HG02610 (cell line): ENCODE results near the gene LRBA.
"Not testable (repeated sequence)": the region's sequence is repeated elsewhere in the genome, so short reads cannot be mapped to it uniquely, and the experiment has no call there.

Experiments used
- ATAC-seq: cut with Tn5 transposase; IDR thresholded peaks from one replicate; pipeline ENCODE4 v1.9.1; 2021; ENCODE audit warnings: mild to moderate bottlenecking, moderate library complexity; ENCODE audit not compliant: unreplicated experiment

LRBA gene

DNA sequence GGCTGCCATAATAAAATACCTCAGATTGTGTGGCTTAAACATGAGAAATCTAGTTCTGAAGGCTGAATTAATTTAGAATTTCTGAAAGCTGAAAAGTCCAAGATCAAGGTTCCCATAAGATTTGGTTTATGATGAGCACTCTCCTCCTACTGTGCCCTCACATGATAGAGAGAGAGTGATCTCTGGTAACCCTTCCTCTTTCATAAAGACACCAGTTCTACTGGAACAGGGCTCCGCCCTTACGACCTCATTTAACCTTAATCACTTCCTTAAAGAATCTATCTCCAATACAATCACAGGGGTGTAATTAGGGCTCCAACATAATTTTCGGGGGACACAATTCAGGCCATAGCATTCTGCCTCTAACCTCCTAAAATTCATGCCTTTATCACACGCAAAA is 627.1 kb downstream of the LRBA start:
- no peak for ATAC-seq

DNA sequence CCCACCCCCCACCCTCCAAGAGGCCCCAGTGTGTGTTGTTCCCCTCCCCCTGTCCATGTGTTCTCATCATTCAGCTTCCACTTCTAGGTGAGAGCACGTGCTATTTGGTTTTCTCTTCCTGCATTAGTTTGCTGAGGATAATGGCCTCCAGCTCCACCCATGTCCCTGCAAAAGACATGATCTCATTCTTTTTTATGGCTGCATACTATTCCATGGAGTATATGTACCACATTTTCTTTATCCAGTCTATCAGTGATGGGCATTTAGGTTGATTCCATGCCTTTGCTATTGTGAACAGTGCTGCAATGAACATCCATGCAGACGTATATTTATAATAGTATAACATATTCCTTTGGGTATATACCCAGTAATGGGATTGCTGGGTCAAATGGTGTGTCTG is 628.7 kb downstream of the LRBA start:
- ATAC-seq, result not testable (repeated sequence)

DNA sequence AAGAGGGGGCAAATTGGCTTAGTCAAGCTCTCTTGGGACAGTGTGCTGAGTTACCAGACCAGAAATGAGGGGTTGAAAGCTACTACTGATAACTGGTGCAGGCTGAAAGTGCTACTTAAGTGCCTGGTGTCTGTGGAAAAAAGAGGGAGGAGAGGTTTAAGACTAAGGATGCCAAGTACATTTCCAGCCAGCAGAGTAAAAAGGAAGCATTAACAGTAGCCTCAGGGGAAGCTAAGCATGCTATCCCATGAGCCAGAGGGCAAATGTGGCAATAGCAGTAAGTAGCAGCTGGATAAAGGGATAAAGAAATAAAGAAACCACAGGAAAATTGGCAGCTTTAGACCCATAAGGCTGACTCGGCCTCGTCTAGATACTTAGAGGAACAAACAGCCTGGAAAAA is 629.5 kb downstream of the LRBA start:
- no peak for ATAC-seq

DNA sequence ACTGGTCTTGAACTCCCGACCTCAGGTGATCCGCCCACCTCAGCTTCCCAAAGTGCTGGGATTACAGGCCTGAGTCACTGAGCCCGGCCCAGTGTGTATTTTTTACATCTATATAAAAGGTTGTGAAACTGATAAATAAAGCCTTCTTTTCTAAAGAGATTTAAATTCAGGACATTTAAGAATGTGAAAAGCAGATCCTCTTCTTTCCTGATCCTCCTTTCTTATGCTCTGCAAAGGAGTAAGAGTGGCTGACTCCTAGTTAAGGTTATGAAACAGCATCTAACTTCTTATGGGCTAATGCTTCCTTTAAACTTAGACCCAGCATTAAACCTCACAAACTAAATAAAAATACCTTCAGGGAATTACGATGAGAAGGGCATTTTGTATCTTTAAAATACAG is 630.8 kb downstream of the LRBA start:
- ATAC-seq, result no peak

DNA sequence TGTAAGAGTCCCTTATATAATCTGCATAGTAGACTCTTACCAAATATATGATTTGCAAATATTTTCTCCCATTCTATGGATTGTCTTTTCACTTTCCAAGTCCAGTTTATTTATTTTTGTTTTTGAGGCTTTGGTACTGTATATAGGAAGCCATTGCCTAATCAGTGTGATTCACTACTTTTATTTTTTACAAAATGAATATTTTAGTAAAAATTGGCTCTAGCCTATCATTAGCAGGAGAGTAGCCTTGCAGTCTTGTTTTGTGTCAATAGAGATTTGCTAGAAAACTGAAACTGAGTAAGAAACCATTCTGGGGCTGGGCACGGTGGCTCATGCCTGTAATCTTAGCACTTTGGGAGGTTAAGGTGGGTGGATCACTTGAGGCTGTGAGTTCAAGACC is 633.1 kb downstream of the LRBA start:
- ATAC-seq, result no peak

DNA sequence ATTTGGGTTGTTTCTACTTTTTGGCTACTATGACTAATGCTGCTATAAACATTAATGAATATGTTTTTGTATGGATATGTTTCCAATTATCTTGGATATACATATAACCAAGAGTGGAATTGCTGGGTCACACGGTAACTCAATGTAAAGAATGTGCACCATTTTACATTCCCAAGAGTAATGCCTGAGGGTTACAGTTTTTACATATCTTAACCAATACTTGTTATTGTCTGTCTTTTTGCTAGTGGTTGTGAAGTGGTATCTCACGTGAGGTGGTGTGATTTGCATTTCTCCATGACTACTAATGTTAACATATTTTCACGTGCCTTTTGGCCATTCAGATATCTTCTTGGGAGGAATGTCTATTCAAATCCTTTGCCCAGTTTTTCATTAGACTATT is 633.5 kb downstream of the LRBA start:
- no peak for ATAC-seq

DNA sequence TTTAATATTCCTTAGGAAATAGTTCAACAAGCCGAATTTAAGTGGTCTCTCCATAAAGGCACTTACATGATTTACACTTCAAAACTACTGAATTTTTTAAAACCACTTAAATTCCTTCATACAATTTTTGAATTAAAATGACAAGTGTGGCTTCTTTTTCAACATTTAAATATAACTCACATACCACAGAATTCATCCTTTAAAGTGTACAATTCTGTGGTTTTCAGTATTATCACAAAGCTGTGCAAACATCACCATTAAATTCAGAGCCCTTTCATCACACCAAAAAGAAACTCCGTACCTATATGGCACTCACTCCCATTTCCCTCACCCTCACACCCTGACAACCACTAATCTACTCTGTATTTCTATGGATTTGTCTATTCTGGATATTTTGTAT is 634.0 kb downstream of the LRBA start:
- no peak for ATAC-seq

DNA sequence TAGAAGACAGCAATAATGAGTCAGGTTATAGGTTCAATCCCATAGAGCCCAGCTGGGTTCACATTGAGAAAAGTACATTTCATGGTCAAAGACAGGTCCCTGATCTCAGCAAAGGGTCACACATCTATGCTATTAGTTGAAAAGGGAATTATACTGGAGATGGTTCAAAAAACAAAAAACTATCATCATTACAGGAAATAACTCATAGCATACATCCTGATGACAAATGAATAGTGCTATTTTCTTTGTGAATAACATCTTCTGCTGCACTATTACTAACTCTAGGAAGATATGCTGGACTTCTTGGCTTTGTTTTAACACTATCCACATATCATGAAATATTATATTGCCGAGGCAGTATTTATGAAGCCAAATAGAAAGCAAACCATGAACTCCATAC is 635.6 kb downstream of the LRBA start:
- ATAC-seq, result no peak

DNA sequence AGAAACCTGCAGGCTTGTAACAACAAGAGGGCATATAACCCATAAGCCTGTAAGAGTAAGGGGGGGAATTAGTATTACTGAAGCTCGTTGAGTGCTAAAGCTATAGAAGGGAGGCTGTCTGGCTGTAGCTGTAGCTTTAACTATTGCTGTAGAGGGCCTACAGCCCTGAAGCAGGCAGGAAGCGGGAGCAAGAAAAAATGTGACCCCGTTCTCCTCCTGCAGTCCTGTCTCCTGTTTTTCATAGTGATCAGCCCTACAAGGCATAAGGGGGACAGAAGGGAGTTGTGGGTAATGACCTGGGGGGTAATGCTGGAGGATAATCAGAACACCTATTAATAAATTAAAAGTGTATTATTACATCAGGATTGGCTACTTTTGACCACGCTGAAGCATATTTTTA is 640.1 kb downstream of the LRBA start:
- ATAC-seq, result no peak

DNA sequence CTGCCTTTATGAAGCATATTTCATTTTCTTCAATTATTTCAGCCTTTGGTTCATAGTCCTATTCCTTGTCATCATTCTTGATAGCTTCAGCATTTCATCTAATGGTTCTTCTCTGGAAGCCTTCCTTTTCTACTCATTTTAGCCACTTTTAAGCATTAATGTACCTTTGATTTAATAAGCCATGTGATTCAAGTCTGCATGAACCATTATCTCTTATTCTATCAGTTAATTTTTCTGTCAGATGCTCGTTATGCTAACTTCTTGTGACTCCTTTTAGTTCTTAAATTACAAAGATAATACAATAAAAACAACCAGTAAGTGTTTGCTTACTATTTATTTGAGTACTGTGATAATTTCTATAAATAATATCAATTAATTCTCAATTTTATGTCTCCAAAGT is 643.2 kb downstream of the LRBA start:
- ATAC-seq, result no peak

DNA sequence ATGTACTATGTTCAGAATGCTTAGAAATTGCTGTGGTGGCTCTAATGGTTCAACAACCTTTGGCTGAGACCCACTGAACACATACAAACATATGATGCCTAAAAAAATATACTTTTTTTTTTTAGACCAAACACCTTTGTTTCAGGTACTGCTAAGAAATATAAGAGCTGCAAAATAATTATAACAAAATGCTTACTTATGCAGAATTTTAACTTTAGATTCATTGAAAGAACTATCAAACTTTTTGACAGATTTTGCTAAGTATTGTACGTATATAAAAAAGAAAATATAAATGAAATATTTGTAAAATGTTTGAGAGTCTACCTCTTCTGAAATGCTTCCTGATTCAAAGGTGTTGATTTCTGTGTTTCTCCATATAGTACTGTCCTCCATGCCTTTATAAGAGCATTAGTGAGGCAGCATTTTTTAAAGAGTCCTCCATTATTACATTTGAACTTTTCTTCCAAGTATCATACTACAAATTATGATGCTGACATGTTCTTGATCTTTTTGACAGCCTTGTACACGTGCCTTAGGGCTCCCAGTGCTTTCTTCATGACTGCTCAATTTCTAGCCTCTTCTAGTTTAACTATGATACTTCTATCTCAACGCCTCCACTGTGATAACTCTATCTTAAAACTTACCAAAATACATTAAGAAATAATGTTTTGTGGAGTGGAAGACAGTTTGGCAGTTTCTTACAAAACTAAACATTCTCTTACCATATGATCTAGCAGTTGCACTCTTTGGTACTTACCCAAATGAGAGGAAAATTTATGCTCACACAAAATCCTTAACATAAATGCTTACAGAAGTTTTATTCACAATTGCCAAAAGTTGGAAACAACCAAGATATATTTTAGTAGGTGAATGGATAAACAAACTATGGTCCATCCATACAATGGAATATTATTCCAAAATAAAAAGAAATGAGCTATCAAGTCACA is 645.4 kb downstream of the LRBA start:
- no peak for ATAC-seq

DNA sequence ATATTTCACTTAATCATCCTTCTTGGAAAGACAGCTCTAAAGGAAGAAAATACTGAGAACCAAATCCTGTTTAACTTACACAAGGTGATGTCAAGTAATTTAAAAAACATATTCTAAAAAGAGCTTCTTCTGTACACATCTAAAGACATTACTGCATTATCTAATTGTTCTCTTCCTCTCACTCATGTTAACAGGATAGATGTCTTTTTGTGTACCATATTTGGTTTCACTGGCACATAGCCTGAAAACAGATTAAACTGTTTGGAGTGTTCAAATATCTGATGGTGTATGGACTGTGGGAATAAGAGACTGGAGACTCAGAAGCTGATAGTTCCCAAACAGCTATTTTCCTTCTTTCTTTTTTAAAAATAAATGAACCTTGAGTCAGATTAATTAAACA is 646.4 kb downstream of the LRBA start:
- no peak for ATAC-seq

DNA sequence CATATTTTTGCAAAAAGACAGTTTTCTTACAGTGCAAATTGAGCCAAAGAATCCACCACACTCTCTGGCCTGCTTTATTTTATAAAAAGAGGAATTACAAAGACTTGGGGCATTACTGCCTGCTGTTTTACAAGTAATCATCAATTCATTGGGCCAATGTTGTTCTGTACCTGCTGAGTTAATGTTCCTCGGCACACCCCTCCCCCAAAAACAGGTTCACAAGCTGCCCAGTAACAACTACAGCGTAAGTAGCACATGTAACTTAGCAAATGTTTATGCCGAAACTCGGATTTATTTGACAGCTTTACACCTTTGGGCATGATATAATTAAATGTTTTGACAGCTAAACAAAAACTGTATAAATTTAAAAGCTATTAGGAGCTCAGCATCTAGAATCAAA is 647.8 kb downstream of the LRBA start:
- no peak for ATAC-seq

DNA sequence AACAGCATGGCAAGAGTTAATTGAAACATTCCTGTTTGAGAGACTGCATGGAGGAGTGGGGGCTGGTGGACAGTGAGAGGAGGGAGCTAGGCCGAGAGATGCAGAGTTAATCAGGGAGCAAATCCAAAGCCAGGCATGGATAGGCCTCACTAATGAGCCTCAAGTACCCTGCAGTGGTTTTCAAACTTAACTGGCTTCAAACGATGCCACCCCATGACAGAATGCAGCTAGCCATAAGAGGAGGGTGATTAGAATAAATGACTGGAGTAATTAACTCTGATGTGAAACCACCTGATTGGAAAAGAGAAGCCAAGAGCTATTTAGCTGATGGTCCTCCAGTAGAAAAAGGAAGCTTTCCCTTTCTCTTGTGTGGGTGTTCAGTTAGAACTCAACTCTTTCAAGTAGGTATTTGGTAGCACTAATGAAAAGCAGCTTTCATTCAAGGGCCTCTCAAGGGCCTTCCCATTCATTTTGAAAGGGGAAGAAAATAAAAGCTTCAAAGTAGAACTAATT is 648.5 kb downstream of the LRBA start:
- peak; percentile 80 for ATAC-seq

DNA sequence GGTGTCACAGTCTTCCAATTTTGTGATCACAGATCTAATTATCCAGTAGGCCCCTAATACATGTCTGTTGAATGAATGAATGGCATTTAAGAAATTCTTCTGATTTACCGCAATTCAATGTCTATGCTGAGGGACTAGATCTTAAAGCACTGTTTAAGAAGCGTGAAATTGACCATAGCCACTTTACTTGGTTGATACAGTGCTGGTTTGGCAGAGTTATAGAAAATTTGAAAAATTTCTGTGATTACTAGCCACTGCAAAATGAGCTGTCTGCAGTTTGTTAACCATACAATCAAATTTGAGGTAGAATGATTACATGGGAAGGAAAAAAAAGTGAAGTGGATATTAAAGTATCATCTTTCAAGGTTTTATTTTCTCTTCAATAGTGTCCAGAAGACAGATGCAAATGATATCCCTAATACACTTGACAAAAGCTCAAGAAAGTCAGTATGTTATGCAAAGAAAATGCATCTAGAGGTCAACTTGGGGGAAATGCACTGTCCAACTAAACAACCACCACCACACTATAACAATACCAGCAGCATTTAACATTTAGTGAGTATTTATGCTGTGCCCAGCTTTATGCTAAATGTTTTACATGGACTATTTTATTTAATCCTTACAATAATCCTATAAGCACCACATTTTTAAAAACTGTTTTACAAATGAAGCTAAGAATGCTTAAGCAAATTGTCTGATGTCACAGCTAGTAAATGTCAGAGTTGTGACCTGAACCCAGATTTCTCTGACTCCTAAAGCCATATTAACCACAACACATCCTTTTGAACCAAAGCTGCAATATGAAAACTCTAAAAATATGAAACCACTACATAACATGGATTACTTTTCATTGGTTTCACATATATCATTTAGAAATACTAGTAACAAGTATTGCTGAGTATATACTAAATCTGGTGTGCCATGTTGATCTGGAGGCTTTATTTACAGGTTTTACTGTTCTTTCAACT is 651.1 kb downstream of the LRBA start:
- ATAC-seq, result peak; percentile 33

DNA sequence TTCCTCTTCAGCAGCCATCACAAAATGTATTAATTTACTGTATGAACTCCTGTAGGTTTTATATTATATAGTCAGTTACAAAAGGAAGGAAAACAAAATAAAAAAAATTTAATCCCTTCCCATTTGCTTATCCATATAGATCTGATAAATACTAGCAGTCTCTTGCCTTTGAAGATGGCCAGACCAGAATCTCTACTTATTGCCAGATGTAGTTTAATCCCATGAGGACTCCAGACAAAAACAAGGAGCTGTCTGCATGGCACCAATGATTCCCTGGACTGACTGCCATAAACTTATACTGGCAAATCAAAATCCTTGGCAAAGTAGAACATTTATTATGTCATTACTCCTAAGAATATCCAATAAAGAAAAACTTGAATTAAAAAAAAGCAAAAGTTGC is 656.4 kb downstream of the LRBA start:
- no peak for ATAC-seq

DNA sequence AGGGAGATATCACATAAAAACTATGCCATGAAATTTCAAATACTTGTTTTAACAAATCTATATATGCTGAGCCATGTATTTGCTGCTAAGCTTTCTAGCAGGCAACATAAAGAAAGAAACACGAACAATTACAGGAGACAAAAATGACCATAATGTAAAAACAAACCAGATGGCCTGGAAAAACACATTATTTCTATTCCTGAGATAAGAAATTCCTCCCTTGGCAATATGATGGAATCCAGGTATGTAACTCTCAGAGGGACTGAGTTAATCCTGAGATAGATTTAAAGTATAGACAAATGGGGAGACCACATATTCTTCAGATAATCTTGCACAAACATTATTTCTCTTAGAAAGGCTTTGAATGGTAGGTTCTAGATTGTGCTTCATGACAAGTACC is 657.3 kb downstream of the LRBA start:
- no peak for ATAC-seq

DNA sequence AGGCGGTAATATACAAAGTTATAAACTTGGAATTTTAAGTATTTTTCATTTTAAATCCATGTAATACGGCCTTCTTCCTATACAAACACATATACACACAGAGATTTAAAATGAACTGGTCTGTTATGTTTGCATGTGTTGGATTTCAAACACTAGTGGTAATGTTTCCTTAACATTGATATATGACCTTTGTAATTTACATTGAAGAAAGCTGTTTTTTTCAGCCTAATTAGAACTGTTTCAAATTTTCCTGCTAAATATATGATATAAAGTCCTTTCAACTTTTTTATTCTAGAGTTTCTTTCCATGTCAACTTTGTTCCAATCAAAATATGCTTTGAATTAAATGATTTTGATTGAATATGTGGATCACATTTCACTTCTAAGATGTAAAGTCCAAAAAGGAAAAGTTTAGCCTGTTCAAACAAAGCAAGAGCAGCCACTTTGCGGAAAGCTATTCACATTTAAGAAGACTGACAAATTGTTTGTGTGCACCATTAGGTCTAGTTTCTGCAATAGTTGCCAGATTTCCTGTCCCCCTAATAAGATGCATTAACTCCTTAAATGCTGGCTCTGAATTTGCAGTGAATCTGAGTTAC is 659.1 kb downstream of the LRBA start:
- ATAC-seq, result no peak

DNA sequence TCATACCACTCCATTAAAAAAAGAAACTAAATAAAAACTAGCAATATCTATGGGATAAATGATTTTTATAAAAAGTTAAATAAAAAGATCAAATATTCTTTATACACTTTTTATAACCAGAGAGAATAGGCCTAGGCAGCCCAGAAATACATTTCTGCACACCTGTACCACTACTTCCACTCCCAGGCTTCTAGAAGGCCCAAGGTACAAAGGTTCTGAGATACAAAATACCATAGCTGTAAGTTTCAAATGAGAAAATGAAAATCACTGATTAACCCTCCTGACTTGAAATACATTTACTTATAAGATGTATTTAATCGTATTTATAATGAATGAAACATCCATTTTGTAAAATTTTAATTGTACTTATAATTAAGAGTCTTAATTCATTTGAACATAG is 659.7 kb downstream of the LRBA start:
- ATAC-seq, result no peak

DNA sequence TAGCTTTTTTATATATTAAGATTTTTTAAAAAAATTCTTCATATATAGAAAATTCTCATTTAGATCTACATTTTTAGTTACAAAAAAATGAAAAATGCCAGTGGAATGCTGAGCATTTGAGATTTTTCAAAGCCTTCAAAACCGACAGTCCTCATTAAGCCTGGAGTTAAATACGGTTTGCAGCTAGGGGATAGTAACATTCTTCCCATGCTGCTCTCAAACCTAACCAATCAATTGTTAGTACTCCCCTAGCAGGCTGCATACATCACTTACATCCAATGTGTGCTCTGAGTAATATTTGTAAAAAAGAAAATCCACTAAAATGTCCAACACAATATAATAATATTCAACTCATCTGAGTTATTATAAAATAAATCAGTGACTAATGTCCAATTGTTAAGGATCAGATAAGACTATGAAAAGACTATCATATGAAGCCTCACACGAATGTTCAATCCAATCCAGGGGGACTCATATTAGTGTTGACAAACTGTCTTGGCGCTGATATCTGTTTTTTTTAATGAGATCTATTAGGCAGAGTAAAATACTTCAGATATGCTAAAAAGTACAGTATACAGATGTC is 660.8 kb downstream of the LRBA start:
- ATAC-seq, result no peak

DNA sequence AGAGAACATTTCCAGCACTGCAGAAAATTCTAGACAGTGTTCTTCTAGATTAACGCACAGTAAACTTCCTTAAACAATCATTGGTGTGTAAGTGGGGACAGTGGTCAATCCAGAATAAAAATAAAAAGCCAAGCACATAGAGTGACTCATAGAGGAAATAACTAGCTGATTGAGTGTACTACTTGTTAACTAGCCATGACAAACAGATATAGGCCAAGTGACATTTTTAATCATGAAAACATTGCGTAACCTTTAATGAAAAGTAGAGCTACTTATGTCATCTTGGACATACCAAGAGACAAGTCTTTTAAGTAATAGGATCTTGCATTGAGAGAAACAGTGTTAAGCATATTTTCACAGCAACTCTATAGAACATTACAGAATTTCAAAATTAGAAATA is 667.0 kb downstream of the LRBA start:
- no peak for ATAC-seq
